MCF 10A (cell line): Measurements from ENCODE around the gene SGK1. TPM values are rescaled to one million over a fixed set of nuclear protein-coding genes. Genes with fewer than 3 reads are reported as not detected.
"Not testable (repeated sequence)": the region's sequence is repeated elsewhere in the genome, so short reads cannot be mapped to it uniquely, and the experiment has no call there.

Source experiments
- BruUV-seq: library from RNA; stranded (reverse); fragments of 400-500 nt; replicated peaks from 2 replicates; lab custom pipeline; 2021; lab: Mats Ljungman, UMichigan
- CTCF ChIA-PET: fragments of 300-600 bp; sonication (Branson Sonifier 250); formaldehyde crosslinking; extraction: SDS; loops from one replicate; lab custom pipeline; 2021; ENCODE audit warnings: antibody characterized with exemption, inconsistent platforms; lab: Yijun Ruan, JAX
- POLR2A ChIA-PET: fragments of 300-600, 350-650 bp; sonication (Branson Sonifier 250); formaldehyde crosslinking; extraction: SDS; loops from one replicate; lab custom pipeline; 2020; ENCODE audit warnings: antibody characterized with exemption, inconsistent platforms; lab: Yijun Ruan, JAX
- DNase-seq: peaks from one replicate; pipeline ENCODE4 v3.0.0-alpha.2; 2018; ENCODE audit not compliant: unreplicated experiment
- H3K27ac Mint-ChIP-seq: one replicate; pipeline ENCODE4 v1.8.0; 2022; ENCODE audit warnings: mild to moderate bottlenecking, low read depth, mixed read lengths; ENCODE audit not compliant: unreplicated experiment
- H3K27me3 Mint-ChIP-seq: one replicate; pipeline ENCODE4 v1.8.0; 2022; ENCODE audit warnings: mixed read lengths; ENCODE audit not compliant: insufficient read depth, unreplicated experiment
- H3K36me3 Mint-ChIP-seq: one replicate; pipeline ENCODE4 v1.8.0; 2022; ENCODE audit warnings: mild to moderate bottlenecking, moderate library complexity, mixed read lengths; ENCODE audit not compliant: insufficient read depth, unreplicated experiment
- H3K4me1 Mint-ChIP-seq: one replicate; pipeline ENCODE4 v1.8.0; 2022; ENCODE audit warnings: mixed read lengths; ENCODE audit not compliant: insufficient read depth, unreplicated experiment
- H3K4me3 Mint-ChIP-seq: one replicate; pipeline ENCODE4 v1.8.0; 2022; ENCODE audit warnings: mild to moderate bottlenecking, moderate library complexity, mixed read lengths; ENCODE audit not compliant: unreplicated experiment
- H3K9me3 Mint-ChIP-seq: one replicate; pipeline ENCODE4 v1.8.0; 2022; ENCODE audit warnings: mixed read lengths; ENCODE audit not compliant: unreplicated experiment
- CTCF ChIP-seq: fragments of 200-600 bp; IDR thresholded peaks from one replicate; pipeline ENCODE4 v1.8.0; 2022; ENCODE audit warnings: antibody characterized with exemption, mild to moderate bottlenecking; ENCODE audit not compliant: unreplicated experiment
- intact Hi-C: fragments of 100-400 bp; cut with micrococcal nuclease; formaldehyde crosslinking; loops from 2 replicates; pipeline ENCODE4 v1.14.1; 2022
- total RNA-seq: library from RNA; stranded (reverse); gene quantifications from 2 replicates; pipeline ENCODE4 v1.2.3, GENCODE V29; 2022

The SGK1 gene
- total RNA-seq, 1 experiment from 2014 or later: 30.8 TPM

- no peaks in the 10 kb centered on the region for H3K36me3 Mint-ChIP-seq
- CTCF ChIA-PET: interaction anchor here (0.6 kb wide), 1 partner anchor 587 kb away, joined by 3 read pairs; no protein-coding TSS in a partner anchor
- no peak for TF ChIP-seq CTCF
- H3K4me3 Mint-ChIP-seq: no peak overlapping the region
- no peak overlapping the region for H3K27ac Mint-ChIP-seq
- BruUV-seq: no TSS peak
- POLR2A ChIA-PET: interaction anchor here (0.7 kb wide), 2 partner anchors 9 to 254 kb away, joined by 3 read pairs; no protein-coding TSS in a partner anchor
- no peaks in the 10 kb centered on the region for H3K4me1 Mint-ChIP-seq
- DNase-seq: no peak
- H3K27me3 Mint-ChIP-seq: no peaks in the 10 kb centered on the region
- H3K9me3 Mint-ChIP-seq: no peaks in the 10 kb centered on the region
- intact Hi-C loops: no loop called here
Measured at GRCh38 chr6:134195985-134196384, 121.9 kb downstream of the SGK1 start.

GRCh38 chr6:134195164-134195906 is 122.6 kb downstream of the SGK1 start:
- Mint-ChIP-seq H3K4me3 (no peak overlapping the region), H3K27me3 (no peaks in the 10 kb centered on the region), H3K9me3 (no peaks in the 10 kb centered on the region), H3K4me1 (no peaks in the 10 kb centered on the region), H3K36me3 (no peaks in the 10 kb centered on the region), H3K27ac (no peak overlapping the region)
- DNase-seq: no peak
- intact Hi-C loops: no loop called here
- TF ChIP-seq CTCF: no peak
- POLR2A ChIA-PET: interaction anchor here (0.7 to 1.1 kb wide), 2 partner anchors 17 to 255 kb away, joined by 3 read pairs; no protein-coding TSS in a partner anchor
- no TSS peak for BruUV-seq
- CTCF ChIA-PET: interaction anchor here (0.6 to 0.8 kb wide), 5 partner anchors 27 to 586 kb away, joined by 3 read pairs; no protein-coding TSS in a partner anchor

DNA sequence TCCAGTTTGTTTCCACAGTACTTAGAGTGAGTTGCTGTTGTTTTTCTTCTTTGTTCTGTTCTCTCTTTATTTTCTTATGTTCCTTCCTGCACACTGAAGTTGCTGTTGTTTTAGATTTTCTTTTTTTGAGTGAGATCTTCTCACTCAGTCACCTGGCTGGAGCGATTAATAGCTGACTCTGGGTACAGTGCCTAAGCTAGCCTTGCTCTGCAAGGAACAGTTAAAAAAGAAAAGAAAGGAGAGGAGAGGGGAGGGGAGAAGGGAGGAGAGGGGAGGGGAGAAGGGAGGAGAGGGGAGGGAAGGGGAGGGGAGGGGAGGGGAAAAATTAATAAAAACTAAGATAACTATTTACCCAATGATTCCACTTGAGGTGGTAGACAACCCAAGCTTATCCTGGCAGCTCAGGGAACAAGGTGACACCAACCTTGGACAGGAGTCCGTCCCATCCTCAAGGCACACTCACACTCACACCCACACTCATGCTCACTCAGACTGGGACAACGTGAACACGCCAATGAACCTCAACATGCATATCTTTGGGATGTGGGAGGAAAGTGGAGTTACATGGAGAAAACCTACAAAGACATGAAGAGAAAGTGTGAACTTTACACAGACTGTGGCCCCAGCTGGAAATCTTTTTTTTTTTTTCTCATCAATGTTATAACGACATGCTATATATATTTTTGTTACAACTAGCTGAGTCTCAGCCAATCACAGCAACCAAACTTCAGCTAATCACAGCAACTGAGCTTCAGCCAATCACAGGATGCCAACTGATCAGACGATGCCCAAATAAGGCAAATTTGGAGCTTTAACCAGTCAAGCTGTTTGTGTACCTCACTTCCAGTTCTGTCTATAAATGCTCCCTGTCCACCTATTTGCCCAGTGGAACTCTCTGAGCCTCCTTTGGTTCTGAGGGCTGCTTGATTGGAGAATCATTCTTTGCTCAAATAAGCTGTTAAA is 124.1 kb downstream of the SGK1 start:
- DNase-seq: no peak
- Mint-ChIP-seq H3K9me3 (no peaks in the 10 kb centered on the region), H3K4me1 (no peaks in the 10 kb centered on the region), H3K27me3 (no peaks in the 10 kb centered on the region), H3K36me3 (no peaks in the 10 kb centered on the region), H3K27ac (no peak overlapping the region), H3K4me3 (no peak overlapping the region)
- no TSS peak for BruUV-seq
- CTCF ChIA-PET: interaction anchor here (0.6 to 1.2 kb wide), 7 partner anchors 16 to 1229 kb away, joined by 3 to 5 read pairs (median 3); no protein-coding TSS in a partner anchor
- no peak for TF ChIP-seq CTCF
- intact Hi-C loops: no loop called here
- POLR2A ChIA-PET: no interaction called here

- intact Hi-C loops, H3K27me3 Mint-ChIP-seq, H3K9me3 Mint-ChIP-seq, H3K36me3 Mint-ChIP-seq, DNase-seq, H3K4me3 Mint-ChIP-seq, H3K4me1 Mint-ChIP-seq, H3K27ac Mint-ChIP-seq, BruUV-seq: not testable (repeated sequence)
- ChIA-PET POLR2A (interaction anchor here (0.5 kb wide), 1 partner anchor 300 kb away, joined by 3 read pairs; no protein-coding TSS in a partner anchor), CTCF (interaction anchor here (0.6 to 0.8 kb wide), 4 partner anchors 22 to 286 kb away, joined by 3 to 4 read pairs (median 3); no protein-coding TSS in a partner anchor)
Measured at GRCh38 chr6:134192609-134193008, 125.3 kb downstream of the SGK1 start.
